ENCODE measurements around the gene DGKI.

The DGKI gene

GRCh38 chr7:137689761-137690160 lies 157.0 kb downstream of the DGKI start:
- DNase-seq (ENCODE audit: low read depth in 2 of 2): no peak

GRCh38 chr7:137687556-137688265 lies 159.1 kb downstream of the DGKI start:
- no peak for DNase-seq (ENCODE audit: low read depth in 2 of 2)

- DNase-seq (ENCODE audit: low read depth in 2 of 2): no peak
These were observed 161.2 kb downstream of the DGKI start for GRCh38 chr7:137685433-137686164.

- DNase-seq (ENCODE audit: low read depth in 2 of 2): no peak
These were observed 162.0 kb downstream of the DGKI start for GRCh38 chr7:137684776-137685175.

GRCh38 chr7:137684316-137684715 lies 162.5 kb downstream of the DGKI start:
- DNase-seq (ENCODE audit: low read depth in 2 of 2): no peak

- no peak for DNase-seq (ENCODE audit: low read depth in 2 of 2)
These were observed 164.2 kb downstream of the DGKI start for GRCh38 chr7:137682596-137682995.

GRCh38 chr7:137681657-137682562 lies 164.9 kb downstream of the DGKI start:
- DNase-seq (ENCODE audit: low read depth in 2 of 2): no peak

- DNase-seq (ENCODE audit: low read depth in 2 of 2): no peak
These were observed 172.0 kb downstream of the DGKI start for GRCh38 chr7:137674551-137675409.

- DNase-seq (ENCODE audit: low read depth in 2 of 2): no peak
These were observed 172.7 kb downstream of the DGKI start for GRCh38 chr7:137674048-137674447.

- DNase-seq (ENCODE audit: low read depth in 2 of 2): no peak
These were observed 174.9 kb downstream of the DGKI start for GRCh38 chr7:137671920-137672319.

- DNase-seq (ENCODE audit: low read depth in 2 of 2): no peak
These were observed 176.3 kb downstream of the DGKI start for GRCh38 chr7:137670222-137671064.

- DNase-seq (ENCODE audit: low read depth in 2 of 2): no peak
These were observed 177.1 kb downstream of the DGKI start for GRCh38 chr7:137669706-137670105.

- no peak for DNase-seq (ENCODE audit: low read depth in 2 of 2)
These were observed 178.4 kb downstream of the DGKI start for GRCh38 chr7:137668404-137668803.

- no peak for DNase-seq (ENCODE audit: low read depth in 2 of 2)
These were observed 179.0 kb downstream of the DGKI start for GRCh38 chr7:137667633-137668387.

- no peak for DNase-seq (ENCODE audit: low read depth in 2 of 2)
These were observed 181.9 kb downstream of the DGKI start for GRCh38 chr7:137664846-137665245.

- no peak for DNase-seq (ENCODE audit: low read depth in 2 of 2)
These were observed 185.1 kb downstream of the DGKI start for GRCh38 chr7:137661634-137662033.

GRCh38 chr7:137658190-137658900 lies 188.4 kb downstream of the DGKI start:
- no peak for DNase-seq (ENCODE audit: low read depth in 2 of 2)

GRCh38 chr7:137657476-137658189 lies 189.1 kb downstream of the DGKI start:
- DNase-seq (ENCODE audit: low read depth in 2 of 2): no peak

Data from stimulated activated CD4-positive, alpha-beta T cell treated with anti-CD3 and anti-CD28 coated beads, Interleukin-12 subunit alpha, Interleukin-12 subunit beta, amount 100 ng/mL, for 24 hours (primary cell).